Mucosa of gallbladder (tissue), 1 donor: ENCODE measurements around the gene EXD3. TPM values are rescaled to one million over a fixed set of nuclear protein-coding genes. Genes with fewer than 3 reads are reported as not detected.
"Not testable (repeated sequence)": the region's sequence is repeated elsewhere in the genome, so short reads cannot be mapped to it uniquely, and the experiment has no call there.

Experiments
- DNase-seq: peaks from one replicate; pipeline ENCODE4 v3.0.0-alpha.2; 2020; ENCODE audit warnings: low spot score
- total RNA-seq: library from RNA; stranded (reverse); gene quantifications from one replicate; pipeline ENCODE4 v1.2.1, GENCODE V29; 2021
- donor health status: DM: no; HTN: no; CAD: no.

The EXD3 gene
- total RNA-seq, 1 donor from 2014 or later = 47.6 TPM

- DNase-seq = not testable (repeated sequence)
Observed at GRCh38 chr9:137339908-137340462, 83.0 kb downstream of the EXD3 start.

DNA sequence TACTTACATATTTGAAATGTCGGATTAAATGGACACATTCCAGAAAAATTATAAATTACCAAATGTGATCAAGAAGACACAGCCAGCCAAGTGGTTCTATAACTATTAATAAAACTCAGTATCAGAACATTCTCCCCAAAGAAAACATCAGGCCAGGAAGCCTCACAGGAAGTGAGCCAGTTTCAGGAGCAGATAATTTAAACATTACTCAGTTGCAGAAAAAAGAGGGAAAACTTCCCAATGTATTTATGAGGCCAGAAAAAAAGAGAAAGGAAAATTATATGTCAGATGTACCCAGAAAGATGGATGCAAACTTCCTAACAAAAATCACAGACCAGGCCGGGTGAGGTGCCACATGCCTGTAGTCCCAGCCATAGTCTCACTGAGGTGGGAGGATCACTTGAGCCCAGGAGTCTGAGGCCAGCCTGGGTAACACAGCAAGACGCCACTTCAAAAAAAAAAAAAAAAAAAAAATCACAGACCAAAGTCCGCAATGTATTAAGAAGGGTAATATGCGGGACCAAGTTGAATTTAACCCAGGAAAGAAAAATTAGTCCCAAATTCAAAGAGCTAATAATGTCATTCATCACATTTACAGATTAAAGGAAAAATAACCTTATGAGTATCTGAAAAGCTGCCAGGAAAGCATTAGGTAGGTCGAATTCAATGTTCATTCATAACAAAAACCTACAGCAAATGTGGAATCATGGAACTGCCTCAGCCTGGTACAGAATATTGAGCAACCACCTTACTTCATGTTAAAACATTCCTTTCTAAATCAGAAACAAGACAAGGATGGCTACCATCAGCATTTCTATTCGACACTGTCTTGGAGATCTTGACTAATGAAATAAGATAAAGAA is 83.7 kb downstream of the EXD3 start:
- DNase-seq = no peak

- DNase-seq = no peak
Observed at GRCh38 chr9:137336735-137337134, 86.2 kb downstream of the EXD3 start.

DNA sequence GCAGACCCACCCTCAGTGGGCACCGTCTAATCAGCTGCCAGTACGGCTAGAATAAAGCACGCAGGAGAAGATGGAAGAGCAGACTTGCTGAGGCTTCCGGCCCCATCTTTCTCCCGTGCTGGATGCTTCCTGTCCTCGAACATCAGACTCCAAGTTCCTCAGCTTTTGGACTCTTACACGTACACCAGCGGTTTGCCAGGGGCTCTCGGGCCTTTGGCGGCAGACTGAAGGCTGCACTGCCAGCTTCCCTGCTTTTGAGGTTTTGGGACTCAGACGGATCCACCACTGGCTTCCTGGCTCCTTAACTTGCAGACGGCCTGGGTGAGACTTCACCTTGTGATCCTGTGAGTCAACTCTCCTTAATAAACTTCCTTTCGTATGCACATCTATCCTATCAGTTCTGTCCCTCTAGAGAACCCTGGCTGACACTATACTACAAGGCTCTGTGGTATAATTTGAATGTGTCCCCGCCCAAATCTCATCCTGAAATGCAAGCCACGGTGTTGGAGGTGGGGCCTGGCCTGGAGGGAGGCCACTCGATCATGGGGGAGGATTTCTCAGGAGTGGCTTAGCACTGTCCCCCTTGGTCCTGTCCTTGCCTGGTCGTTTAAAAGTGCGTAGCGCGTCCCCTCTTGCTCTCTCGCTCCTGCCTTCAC is 89.8 kb downstream of the EXD3 start:
- no peak for DNase-seq

- no peak for DNase-seq
Observed at GRCh38 chr9:137331929-137332328, 91.0 kb downstream of the EXD3 start.

DNA sequence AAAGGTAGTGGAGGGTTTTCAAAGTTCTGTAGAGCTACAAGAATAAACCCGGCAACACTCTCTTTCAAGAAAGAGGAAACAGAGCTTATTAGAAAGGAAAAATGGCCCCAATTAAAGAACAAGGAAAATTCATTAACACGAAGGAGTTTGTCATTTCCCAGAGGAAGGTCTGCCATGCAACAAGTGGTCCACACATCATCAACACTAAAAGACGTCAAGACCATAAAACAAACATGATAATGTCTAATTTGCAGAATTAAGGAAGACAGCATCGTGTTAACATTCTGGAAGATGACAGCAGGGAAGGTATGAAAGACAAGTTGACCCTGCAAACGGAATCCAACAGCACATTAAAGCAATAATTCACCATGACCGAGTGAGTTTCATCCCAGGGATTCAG is 92.3 kb downstream of the EXD3 start:
- no peak for DNase-seq

GRCh38 chr9:137329590-137329989 is 93.4 kb downstream of the EXD3 start:
- not testable (repeated sequence) for DNase-seq

DNA sequence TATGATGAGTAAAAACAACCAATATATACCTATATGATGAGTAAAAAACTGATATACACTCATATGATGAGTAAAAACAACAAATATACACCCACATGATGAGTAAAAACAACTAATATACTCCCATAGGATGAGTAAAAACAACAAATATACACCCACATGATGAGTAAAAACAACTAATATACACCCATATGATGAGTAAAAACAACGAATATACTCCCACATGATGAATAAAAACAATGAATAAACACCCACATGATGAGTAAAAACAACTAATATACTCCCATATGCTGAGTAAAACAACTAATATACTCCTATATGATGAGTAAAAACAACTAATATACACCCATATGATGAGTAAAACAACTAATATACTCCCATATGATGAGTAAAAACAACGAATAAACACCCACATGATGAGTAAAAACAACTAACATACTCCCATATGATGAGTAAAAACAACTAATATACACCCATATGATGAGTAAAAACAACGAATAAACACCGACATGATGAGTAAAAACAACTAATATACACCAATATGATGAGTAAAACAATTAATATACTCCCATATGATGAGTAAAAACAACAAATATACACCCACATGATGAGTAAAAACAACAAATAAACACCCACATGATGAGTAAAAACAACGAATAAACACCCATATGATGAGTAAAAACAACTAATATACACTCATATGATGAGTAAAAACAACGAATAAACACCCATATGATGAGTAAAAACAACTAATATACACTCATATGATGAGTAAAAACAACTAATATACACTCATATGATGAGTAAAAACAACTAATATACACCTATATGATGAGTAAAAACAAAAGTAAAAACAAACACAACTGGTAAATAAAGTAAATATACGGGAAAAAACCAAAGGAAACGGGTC is 95.1 kb downstream of the EXD3 start:
- not testable (repeated sequence) for DNase-seq

DNA sequence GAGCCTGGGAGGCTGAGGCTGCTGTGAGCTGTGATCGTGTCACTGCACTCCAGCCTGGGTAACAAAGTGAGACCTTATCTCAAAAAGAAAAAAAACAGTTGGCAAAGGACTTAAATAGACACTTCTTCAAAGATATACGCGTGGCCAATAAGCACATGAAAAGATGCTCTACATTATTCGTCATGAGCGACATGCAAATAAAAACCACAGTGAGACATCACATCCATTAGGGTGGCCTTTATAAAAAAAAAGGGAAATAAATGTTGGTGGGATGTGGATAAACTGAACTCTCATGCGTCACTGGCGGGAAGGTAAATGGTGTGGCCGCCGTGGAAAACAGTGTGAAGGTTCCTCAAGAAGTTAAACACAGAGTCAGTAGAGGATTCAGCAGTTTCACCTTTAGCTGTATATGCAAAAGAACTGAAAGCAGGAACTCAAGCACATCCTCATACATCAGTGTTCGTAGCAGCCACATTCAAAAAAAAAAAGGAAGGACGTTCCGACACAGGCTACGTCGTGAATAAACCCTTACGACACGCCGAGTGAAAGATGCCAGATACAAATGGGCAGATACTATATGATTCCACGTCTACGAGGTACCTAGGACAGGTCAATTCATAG is 96.4 kb downstream of the EXD3 start:
- no peak for DNase-seq

- DNase-seq = no peak
Observed at GRCh38 chr9:137325799-137326198, 97.2 kb downstream of the EXD3 start.

- DNase-seq = no peak
Observed at GRCh38 chr9:137325124-137325523, 97.8 kb downstream of the EXD3 start.

- DNase-seq = no peak
Observed at GRCh38 chr9:137323531-137324331, 99.2 kb downstream of the EXD3 start.

DNA sequence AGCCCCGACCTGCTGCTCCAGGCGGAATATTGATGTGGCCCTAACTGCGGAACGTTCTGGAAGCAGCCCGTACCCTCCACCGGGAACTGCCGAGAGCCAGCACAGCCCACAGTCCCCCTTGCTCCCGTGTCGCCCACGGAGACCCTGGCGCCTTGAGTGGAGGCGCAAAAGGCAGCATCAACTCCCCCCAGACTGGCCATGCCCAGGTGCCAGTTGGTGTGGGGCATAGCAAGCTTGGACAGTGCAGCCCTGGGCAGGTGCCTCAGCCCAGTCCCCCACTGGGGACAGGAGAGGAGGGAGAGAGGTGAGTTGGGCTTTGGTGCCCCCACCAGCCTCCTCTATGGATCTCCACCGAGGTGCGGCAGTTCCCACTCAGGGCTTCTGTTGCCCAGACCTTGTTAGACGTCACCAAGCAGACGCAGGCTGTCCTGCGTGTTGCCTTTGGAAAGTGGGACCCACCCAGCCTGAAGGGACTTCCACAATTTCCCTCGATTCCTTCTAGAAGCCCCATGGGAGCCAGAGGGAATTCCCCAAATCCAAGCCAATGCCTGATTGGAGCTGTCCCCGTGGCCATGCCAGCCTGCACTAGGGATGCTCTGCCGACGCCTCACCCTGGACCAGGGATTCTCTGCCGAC is 101.1 kb downstream of the EXD3 start:
- DNase-seq = no peak

DNA sequence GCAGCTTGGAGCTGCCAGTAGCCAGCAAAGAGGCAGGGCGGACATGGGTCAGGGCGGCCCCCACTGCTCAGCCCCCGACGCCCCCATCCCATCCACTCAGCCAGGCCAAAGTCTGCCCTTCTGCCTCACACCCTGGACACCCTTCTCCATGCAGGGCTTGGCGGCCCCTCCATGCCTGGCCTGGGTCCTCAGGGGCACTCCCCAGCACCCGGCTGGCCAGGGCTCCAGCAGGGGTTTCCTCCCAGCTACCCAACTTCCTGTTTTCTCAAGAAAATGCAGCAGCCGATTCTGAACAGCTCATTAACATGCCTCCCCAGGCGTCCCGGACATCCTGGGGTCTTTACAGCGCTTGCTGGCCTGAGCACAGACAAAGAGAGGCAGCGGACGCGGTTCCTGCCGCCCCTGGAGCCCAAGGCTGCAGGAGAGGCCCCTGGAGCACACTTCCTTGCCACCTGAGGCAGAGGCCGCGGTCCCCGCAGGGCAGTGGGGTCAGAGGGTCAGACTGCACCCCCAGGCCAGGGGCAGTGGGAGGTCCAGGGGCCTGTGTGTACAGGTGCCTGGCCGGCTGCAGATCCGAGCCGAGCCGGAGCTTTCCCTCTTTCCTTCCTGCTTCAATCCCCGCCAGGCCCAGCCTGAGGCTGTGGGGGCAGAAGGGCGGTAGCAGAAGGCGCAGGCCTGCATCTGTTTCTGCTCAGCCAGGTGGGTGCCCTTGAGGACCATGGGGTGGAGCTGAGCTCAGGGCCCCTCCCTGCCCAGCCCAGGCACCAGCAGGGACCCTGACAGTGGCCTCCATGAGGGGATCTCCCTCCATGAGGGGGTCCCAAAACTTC is 102.2 kb downstream of the EXD3 start:
- DNase-seq = no peak

DNA sequence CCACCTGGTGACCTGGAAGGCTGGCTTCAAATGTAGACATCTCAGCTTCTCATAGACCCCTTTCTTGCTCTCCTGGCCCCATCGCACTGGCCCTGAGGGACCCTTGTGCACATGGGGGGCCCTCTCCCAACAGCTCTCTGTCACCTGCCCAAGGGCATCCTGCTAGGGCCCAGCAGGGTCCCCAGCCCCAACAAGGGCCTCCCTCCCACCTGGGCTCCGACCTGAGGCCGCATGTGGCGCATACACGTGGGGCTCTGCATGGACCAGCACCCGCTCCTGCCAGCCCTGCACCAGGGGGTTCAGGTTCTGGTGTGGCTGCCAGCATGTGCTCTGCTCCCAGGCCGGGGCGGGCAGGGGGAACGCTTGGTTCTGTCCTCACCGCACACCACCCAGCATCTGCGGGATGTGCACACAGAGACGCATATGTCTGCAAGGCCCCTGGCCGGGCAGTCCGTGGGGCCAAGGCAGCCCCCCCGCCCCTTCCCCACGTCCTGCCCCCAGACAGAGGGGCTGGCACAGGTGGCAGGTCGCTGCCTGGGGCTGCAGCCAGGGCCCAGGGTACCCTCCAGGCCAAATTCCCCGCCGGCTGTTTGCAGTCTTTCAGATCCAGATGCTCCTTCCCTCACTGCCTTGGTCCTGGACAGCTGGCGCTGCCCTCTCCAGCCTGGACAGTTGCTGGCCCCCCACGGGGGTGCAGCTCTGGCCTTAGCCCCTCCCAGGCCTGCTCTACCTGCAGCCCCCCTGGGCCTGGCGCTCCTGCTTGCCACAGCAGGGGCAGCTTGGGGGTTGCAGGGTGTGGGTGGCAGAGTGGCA is 103.0 kb downstream of the EXD3 start:
- DNase-seq = no peak

- DNase-seq = no peak
Observed at GRCh38 chr9:137319011-137319738, 103.8 kb downstream of the EXD3 start.

DNA sequence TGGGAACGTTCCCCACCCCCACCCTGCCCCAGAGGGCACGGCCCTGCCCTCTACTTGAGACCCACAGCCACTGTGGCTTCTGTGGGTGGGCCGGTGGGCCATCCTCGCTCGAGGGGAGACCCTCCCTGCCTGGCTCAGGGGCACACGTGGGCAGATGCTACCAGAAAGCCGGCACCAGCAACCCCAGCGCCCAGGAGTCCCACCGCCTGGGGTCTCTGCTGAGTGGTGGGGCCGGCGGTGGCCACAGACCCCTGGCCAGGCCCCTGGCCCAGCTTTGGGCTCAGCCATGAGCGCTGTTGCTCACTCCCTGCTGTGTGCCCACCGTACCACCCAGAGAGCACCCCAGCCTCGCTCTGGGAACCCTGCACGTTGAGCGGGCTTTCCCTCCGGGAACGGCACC is 104.4 kb downstream of the EXD3 start:
- no peak for DNase-seq
